ENCODE data around the gene EEFSEC.
A peak's percentile ranks its signal among the peaks of the same experiment; 100 is the strongest.

The EEFSEC gene

DNA sequence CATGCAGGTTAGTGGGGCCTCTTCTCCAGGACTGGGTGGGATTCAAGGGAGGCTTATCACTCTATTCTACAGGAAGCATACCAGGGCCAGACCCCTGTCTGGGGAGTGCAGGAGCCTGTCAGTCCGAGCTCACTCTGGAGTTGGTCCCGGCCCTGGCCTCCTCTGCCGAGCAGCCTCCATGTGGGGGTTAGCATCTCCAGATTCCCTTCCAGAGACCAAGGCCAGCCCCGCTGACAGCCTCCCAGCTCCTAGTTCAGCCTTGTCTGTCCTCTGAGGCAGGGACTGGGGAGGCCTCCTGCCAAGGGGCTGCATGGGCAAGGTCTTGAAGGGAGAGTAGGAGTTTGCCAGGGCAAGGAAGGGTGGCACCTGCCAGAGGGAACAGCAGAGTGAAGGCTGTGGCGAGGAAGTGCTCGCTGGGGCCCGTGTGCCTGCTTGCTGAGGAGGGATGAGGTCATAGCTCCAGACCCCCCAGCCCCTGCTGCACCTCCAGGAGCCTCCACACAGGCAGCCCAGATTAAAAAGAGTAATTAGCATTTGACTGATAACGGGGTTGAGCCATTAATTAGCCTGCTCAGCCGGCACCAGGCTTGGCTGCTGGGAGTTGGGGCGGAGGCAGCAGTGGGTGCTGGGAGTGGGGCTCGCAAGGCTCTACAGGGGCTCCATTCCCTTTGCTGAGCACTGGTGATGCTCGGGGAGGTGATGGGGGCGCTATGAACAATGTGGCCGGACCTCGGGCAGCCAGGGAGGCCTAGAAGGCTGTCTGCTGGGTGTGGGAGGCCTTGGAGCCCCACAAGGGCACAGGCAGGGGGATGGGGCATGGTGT lies 259.1 kb downstream of the EEFSEC start:
- no peak for DNase-seq (ENCODE audit: low spot score)

DNA sequence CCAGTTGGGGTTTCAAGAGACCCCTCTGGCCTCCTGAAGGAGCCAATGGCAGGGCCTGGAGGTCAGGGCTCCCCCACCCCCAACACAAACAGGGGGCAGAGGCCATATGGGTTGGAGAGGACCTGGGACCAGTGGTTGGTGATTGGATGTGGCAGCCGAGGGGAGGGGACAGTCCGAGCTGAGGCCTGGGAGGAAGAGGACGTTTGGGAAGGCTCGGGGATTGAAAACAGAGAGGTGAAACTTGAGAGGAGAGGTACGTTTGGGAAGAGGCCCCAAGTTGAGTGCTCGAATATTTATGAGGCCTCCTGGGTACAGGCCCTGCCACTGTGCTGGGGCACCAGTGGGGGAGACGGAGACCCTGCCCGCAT lies 259.7 kb downstream of the EEFSEC start:
- no peak for DNase-seq (ENCODE audit: low spot score)

DNA sequence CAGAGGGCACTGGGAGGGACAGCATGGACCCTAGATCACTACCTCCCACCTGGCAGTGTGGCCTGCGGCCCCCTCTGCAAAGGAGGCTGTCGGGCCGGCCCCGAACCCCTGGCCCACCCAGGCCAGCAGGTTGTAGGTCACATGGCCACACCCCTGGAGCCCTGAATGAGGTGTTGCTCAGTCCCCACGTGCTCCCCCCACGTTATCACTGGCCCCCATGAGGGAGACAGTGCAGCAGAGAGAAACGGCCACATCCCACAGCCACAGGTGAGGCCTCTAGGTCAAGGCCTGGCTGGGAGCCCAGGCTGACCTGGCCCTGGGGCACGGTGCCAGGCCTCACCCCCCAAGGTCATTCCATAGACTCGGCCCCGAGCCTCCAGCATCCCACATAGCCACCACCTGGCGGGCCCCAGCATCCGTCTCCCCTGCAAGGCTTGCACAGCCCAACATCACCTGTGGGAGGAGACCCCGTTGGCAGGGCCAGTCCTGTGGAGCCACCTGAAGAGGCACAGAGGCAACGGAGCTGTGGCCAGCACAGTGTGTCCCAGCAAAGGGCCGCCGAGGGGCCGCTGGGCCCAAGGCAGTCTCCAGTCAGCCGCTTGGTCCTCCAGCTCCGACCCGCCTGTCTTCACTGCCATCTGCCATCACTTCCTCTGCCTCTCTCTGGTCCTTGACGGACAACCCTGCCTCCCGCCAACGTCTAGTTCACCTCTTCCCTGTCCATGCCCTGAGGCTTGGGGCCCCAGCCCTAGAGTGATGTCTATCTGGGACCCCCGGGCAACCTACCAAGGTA lies 260.3 kb downstream of the EEFSEC start:
- no peak for DNase-seq (ENCODE audit: low spot score)

DNA sequence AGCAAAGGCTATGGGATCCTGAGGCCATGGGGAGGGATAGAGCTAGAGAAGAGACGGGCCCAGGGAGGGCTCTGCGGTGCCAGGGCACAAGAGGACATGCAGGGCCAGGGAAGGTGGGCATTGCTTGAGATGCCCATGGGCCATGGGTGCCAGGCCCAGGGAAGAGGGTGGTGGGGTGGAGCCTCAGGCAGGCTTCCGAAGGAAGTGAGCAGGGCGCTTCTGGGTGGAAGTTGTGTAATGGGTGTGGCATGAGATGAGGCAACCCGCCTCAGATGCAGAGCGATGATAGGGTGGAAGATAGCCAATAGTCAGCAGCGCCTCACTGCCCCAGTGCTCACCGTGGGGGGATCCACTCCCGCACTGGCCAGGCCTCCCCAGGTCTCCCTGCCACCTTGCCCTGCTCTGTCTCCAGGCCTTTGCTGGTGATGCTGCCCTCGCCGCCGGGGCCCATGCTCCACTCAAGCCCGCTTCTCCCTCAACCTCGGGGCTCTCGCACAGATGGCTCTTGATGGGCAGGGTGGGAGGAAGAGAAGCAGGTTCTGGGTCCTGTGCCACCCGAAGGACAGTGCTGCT lies 262.0 kb downstream of the EEFSEC start:
- no peak for DNase-seq (ENCODE audit: low spot score)

DNA sequence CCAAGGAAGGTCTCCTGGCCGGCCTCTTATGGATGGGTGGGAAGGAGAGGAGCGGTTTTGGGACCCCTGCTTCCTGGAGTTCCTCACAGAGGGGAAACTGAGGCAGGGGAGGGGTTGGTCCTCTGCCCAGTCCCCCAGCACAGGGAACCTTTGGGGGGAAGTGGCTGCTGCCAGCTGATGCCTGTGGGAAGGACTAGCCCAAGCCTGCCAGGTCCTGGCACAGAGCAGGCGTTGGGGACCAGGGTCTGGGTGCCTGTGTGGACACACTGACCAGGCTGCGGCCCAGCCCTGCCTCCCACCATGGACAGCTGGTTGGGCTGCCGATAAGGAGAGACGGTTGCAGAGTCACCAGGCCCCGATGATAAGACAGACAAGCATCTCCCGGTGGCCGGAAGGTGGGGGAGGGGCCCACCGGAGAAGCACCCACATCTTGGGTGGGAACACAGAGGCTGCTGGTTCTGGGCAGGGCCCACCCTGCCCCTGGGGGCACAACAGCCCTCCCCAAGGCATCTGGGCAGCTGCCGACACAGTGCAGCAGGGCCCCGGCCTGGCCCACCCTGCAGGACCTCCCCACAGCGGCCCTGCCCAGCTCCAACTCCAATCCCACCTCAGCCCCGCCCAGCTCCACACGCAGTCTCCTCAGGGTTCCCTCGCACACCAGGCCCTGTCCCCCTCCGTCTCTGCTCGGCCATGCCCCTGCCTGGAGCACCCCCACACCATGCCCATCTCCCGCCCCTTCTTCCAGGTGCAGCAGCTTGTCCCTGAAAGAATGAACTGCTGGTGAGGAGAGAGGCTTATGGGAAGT lies 262.7 kb downstream of the EEFSEC start:
- no peak for DNase-seq (ENCODE audit: low spot score)

DNA sequence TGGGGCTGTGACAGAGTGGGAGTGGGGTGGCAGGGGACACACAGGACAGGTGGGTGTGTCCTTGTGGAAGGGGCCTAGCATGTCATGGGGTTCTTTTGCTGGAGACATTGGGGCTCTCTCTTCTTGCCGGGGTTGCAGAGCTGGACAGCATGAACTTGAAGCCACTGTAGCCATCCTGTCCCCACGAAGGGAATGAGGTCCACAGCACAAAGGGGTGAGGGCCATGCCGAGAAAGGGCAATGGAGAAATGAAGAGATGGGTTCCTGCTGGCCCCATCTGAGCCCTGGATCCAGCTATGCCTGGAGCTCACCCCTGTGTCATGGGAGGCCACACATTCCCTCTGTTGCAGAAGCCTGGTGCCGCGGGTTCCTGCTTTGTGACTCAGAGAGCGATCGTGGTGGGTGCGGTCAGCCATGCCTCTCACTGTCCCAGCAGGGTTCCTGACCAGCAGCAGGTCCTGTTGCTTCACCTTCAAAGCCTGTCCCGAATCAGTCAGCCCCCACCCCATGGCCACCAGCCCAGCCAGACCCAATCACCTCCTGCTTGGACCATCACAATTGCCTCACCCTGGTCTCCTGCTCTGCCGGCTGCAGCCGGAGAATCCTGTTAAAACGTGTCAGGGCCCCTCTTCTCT lies 263.4 kb downstream of the EEFSEC start:
- DNase-seq (ENCODE audit: low spot score): peak; percentile 23

DNA sequence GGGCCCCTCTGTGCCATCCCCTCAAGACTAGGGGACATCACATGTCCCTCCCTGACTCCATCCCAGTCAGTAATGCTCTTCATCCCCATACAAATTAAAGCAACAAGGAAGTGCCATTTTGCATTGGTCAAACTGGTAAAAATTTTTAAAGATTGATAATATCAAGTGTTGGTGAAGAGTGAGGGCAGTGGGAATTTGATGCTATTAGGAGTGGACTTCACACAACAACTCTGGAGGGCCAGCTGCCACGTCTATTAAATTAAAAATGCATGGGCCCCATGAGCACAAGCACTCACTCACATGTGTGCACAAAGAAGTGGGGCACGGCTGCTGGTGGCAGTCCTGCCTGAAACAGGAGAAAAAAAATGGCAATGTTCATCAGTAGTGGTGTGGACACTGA lies 265.6 kb downstream of the EEFSEC start:
- DNase-seq (ENCODE audit: low spot score): no peak

DNA sequence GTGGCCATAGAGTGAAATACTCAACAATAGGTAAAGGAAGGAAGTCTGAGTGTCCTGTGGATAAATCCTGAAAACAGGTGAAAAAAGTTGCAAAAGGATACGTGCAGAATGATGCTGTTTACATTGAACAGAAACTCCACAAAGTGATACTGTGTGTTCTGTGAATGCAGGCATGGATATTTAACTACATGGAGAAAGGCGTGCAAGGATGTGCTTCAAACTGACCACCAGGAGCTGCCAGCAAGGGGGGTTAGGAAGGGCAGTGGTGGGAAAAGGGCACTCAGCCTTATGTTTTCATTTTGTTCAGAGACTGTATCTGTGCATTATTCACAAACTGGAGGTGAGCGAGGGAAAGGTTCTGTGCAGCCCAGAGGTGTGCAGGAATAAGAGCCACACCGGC lies 266.0 kb downstream of the EEFSEC start:
- no peak for DNase-seq (ENCODE audit: low spot score)

DNA sequence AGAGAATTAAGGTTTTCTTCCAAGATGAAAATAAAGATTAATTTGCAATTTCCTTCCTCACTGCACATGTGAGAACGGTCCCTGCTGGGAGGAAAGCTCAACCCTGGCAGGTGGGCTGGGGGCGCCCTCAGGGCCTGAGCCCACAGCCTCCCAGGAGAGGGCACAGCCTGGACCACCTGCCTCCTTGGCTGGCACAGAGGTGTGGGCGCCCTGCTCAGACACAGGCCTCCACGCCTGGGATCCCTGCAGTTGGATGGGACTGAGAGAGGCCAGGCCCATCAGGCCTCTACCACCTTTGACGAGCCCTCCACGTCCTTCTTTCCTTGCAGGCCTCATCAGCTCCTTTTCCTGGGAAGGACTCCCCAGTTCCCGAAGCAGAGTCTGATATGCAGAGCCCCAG lies 267.0 kb downstream of the EEFSEC start:
- no peak for DNase-seq (ENCODE audit: low spot score)

DNA sequence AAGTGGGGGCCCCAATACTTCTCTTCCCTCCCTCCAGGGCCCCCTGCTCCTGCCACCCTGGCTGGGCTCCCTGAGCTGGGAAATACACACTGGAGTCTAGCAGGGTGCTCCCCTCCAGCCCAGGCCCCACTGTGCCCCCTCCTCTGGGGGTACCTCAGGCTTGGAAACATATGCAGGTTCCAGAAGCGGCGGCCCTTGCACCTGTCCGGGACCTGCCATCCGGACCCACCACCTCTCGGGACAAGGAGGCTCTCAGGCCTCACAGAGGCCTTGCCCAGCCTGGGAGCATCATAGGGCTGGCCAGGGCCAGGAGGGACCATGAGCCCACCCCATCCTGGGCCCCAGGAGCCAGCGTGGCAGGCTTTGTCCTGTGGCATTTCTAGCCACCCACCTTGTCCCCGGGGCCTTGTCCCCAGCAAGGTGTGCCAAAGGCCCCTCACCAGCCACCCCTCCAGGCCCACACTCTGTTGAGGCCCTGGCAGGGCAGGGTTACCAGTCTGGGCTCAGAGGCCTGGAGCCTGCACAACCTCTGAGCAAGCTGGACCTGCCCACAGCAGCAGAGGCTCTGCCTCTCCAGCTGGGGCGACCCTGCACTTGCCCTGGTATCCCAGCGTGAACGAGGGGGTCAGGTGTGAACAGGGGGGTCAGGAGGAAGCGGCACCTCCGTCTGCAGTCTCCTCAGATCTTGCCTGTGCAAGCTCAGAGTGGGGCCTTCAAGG lies 267.6 kb downstream of the EEFSEC start:
- DNase-seq (ENCODE audit: low spot score): no peak

DNA sequence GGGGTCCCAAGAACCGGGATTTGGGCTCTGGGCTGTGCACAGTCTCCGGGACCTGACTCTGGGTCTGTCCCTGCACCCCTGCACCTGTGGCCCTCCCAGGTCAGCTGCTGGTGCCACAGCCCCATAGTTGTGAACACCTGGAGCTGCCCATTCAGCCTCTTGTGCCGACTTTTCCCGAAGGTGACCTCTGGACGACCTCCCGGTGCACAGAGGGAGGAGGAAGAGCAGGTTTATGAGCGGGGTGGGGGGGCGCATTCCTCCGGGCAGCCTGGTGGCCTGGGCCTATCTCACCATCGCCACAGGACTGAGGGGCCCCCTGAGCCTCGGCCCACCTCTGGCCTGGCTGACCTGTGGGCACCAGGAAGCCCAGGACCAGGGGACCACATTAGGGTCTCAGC lies 268.2 kb downstream of the EEFSEC start:
- DNase-seq (ENCODE audit: low spot score): no peak

DNA sequence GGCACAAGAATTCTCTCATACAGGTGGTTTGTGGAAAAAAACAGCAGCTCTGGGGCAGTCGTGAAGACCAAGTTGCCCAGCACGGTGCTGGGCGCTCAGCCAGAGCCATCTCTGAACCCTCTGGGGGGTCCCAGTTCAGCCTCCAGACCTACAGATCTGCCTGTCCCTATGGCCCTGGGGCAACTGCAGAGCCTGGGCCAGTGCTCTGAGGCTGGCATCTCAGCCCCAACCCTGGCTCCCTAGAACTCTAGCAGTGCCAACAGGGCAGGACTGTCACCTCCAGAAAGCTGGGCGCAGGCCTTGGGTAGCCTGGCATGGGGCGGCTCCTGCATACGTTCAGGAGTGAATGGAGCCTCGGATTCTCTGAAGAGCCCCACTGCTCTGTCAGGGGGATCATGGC lies 268.7 kb downstream of the EEFSEC start:
- no peak for DNase-seq (ENCODE audit: low spot score)

DNA sequence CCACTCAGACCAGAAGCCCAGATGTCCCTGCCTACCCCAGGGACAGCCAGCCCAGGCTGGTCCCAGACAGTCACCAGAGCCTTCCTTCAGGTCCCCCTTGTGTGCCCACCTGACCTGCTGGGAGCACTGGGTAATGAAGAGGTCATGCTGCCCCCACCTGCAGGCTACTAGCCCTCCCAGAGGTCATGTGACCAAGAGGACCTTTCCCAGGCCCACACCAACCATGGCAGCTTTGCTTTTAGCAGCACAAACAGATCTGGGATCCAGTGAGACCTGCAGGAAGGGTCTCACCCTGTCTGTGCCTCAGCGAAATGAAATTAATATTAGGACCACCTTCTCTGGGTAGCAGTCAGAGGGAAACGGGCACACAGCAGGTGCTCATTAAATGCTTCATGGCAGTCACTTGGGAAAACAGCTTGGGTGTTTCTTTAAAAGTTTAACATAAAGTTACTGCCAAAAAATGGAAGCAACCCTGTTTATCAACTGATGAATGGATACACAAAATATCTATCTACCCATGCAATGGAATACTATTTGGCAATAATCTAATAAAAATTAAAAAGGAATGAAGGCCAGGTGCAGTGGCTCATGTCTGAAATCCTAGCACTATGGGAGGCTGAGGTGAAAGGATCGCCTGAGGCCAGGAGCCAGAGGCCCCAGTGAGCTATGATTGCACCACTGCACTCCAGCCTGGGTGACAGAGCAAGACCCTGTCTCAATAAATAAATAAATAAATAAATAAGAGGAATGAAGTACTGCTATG lies 269.7 kb downstream of the EEFSEC start:
- no peak for DNase-seq (ENCODE audit: low spot score)

DNA sequence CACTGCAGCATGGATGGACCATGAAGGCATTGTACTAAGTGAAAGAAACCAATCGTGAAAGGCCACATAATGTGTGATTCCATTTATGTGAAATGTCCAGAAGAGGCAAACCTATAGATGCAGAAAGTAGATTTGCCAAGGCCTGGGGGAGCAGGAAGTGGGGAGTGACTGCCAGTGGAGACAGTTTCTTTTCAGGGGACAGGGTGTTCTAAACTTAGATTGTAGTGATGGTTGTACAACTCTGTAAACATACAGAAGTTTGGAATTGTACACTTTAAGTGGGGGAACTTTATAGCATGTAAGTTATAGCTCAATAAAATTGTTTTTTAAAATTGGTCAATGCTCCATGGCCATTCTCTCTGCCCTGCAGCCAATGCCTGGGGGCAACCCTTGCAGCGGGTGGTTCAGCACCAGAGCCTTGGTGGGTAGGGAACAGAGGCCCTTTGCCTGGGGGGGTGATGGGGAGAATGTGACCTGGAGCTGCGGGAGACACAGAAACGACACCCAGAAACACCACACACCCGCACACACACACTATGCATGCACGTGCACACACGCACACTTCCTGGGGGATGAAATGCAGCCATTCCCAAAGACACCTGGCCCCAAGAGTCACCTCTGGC lies 270.4 kb downstream of the EEFSEC start:
- DNase-seq (ENCODE audit: low spot score): no peak

DNA sequence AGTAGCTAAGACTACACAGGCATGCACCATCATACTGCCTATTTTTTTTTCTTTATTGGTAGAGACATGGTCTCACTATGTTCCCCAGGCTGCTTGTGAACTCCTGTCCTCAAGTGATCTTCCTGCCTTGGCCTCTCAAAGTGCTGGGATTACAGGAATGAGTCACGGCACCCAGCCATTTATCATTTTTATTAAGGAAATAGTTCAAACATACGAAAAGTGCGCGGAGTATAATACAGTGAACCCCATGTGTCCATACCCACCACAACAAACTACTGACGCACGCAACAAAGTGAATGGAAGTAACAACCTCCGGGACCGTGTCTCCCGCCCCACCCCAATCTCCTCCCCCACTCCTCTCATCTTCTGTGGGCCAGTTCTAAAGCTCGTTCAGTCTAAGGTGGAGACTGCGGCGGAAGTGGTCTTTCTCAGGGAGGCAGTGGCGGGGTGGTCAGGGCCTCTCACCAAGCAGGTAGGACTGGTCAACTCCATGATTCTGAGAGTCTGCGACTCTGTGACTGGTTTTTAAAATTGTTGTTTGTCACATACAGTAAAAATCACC lies 271.3 kb downstream of the EEFSEC start:
- DNase-seq (ENCODE audit: low spot score): no peak

DNA sequence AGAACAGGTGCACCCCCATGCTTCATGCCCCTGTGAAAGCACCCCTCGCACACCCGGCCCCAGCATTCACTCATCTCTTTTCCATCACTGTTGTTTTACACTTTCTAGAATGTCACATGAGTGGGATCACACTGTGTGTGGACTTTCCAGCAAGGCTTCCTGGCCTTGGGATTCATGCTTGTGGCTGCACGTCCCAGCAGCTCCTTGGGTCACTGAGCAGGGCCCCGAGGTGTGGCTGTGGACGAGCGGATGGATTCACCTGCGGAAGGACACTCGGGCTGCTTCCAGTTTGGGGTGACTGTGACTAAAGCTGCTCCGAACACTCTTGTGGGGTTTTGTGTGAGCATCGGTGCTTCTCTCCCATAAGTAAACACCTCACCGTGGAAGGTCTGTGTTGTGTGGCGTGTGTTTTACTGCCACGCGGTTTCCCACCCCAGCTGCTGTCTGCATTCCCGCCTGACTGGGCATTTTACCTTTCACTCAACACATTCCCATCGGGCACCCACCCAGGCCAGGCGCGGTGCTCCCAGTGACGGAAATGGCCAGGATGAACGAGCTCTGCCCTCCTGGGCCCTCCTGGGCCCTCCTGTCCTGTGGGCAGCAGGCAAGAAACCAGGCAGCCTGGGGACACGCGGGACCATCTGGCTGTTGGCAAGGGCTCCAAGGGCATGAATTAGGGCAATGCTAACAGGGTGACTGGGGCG lies 272.0 kb downstream of the EEFSEC start:
- DNase-seq (ENCODE audit: low spot score): no peak

DNA sequence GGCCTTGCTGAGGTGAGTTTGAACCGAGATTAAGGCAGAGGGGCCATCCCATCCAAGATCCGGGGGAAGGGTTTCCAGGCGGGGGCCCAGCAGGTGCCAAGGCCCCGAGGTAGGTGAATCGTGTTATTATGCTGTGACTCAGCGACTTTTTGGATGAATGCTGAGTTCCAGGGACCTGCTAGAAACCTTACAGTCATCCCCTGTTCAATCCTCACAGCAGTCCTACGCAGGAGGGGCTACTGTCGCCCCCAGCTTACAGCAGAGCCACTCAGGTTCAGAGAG lies 272.5 kb downstream of the EEFSEC start:
- DNase-seq (ENCODE audit: low spot score): no peak

DNA sequence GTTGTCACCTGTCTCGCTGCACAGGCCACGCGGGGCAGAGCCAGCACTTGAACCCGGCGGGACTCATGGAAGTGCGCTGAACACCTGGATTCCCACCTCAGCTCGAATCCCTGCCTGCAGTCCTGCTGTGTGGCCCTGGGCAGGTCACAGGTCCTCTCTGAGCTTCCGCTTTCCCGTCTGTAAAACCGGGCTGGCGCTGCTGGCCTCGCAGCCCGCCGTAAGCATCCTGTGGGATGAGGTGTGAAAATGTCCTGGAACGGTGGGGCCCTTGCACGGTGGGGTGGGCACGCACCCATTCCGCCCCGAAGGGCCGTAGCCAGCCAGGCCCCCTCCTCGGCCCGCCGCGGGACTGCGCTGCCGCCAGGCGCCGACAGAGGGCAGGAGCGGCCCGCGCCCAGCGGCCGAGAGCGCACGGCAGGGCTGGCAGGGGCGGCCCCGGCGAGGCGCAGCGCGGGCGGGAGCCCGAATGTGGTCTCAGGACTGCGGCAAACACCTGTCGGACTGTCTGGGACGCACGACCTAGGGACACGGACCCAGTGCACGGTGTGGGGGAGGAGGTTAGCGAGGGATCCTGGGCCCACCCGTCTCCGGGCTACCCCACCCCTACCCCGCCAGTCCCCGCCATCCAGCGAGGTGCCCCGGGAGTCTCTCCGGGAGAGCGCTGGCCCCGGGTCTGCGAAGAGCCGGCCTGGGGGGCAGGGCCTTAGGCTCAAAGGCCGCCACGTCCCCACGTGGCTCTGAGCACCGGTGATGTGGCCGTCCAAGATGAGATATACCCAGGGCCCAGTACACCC lies 273.0 kb downstream of the EEFSEC start:
- peak; percentile 71 for DNase-seq (ENCODE audit: low spot score)

Data from COLO829 (cell line).